Neutrophil (primary cell): ENCODE measurements around the gene LCA5L.

ENCODE experiments used
- H3K27ac ChIP-seq: fragments of 200-600 bp; sonication (generic); 2 replicates; pipeline ENCODE4 v1.5.1; 2016; ENCODE audit warnings: mild to moderate bottlenecking, moderate library complexity
- H3K27me3 ChIP-seq: fragments of 200-600 bp; sonication (generic); 2 replicates; pipeline ENCODE4 v1.6.0; 2016; ENCODE audit warnings: mild to moderate bottlenecking
- H3K36me3 ChIP-seq: fragments of 200-600 bp; sonication (generic); 2 replicates; pipeline ENCODE4 v1.5.1; 2017
- H3K4me1 ChIP-seq, 2 experiments: fragments of 200-600 bp in 1 of 2; sonication (generic) in 1 of 2; 1 replicate in 1 of 2; 2 replicates in 1 of 2; pipeline versions ENCODE4 v1.5.1 to v1.6.1; 2013 to 2016; ENCODE audit warnings: low read depth in 1 of 2, low read length in 1 of 2, mild to moderate bottlenecking in 1 of 2, moderate library complexity in 1 of 2; ENCODE audit not compliant: control insufficient read depth in 1 of 2, insufficient read depth in 1 of 2
- H3K4me3 ChIP-seq, 2 experiments: fragments of 200-600 bp in 1 of 2; sonication (generic) in 1 of 2; 1 replicate in 1 of 2; 2 replicates in 1 of 2; pipeline ENCODE4 v1.5.1; 2013 to 2016; ENCODE audit warnings: low read depth in 1 of 2, low read length in 1 of 2, mild to moderate bottlenecking in 1 of 2, moderate library complexity in 1 of 2
- H3K9me3 ChIP-seq: fragments of 200-600 bp; sonication (generic); 2 replicates; pipeline ENCODE4 v1.5.1; 2016
- TF ChIP-seq, protein P1 (sequence below): fragments of 200-600 bp; sonication (generic); IDR thresholded peaks from 2 replicates; pipeline ENCODE4 v1.5.1; 2016; ENCODE audit warnings: antibody characterized with exemption

LCA5L gene

DNA sequence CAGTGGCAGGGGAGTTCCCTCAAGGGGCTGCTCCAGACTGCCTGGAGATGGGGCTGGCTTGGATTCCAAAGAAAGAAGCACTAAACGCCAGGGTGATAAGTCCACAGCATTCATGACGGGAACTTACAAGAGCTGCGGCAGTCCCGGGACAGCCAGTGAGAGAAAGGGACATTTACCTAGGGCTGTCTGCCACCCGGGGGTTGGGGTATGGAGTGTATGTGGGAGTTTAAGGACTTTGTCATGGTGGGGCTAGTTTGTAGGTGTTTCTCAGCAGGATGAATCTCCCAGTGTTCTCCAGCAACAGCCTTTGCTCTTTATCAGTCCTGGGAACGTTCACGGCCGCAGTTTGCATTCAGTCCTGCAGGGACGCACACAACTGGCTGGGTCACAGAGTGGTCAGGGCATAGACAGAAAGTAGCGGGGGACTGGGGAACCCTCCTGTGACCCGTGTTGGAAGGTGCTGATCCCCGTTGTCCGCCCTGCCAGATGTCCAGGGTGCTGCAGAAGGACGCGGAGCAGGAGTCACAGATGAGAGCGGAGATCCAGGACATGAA lies 55.3 kb downstream of the LCA5L start:
- peaks cover 30 to 36% of the 10 kb centered on the region in 2 experiments for H3K4me1 ChIP-seq
- no peak overlapping the region for H3K27ac ChIP-seq
- peaks cover 49% of the 10 kb centered on the region for H3K36me3 ChIP-seq
- no peaks in the 10 kb centered on the region for H3K27me3 ChIP-seq
- TF ChIP-seq, protein P1, sequence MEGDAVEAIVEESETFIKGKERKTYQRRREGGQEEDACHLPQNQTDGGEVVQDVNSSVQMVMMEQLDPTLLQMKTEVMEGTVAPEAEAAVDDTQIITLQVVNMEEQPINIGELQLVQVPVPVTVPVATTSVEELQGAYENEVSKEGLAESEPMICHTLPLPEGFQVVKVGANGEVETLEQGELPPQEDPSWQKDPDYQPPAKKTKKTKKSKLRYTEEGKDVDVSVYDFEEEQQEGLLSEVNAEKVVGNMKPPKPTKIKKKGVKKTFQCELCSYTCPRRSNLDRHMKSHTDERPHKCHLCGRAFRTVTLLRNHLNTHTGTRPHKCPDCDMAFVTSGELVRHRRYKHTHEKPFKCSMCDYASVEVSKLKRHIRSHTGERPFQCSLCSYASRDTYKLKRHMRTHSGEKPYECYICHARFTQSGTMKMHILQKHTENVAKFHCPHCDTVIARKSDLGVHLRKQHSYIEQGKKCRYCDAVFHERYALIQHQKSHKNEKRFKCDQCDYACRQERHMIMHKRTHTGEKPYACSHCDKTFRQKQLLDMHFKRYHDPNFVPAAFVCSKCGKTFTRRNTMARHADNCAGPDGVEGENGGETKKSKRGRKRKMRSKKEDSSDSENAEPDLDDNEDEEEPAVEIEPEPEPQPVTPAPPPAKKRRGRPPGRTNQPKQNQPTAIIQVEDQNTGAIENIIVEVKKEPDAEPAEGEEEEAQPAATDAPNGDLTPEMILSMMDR, result no peak
- H3K9me3 ChIP-seq, result no peaks in the 10 kb centered on the region
- H3K4me3 ChIP-seq, result no peak overlapping the region

- Histone ChIP-seq H3K27ac (peak overlapping the region; percentile 60), H3K36me3 (peaks cover 37% of the 10 kb centered on the region), H3K4me3 (peak overlapping the region; percentile 63 to 67), H3K9me3 (no peaks in the 10 kb centered on the region), H3K27me3 (no peaks in the 10 kb centered on the region), H3K4me1 (peaks cover 30 to 36% of the 10 kb centered on the region in 2 experiments)
- TF ChIP-seq, protein P1, result no peak
Measured at GRCh38 chr21:39388811-39389155, 56.8 kb downstream of the LCA5L start.

DNA sequence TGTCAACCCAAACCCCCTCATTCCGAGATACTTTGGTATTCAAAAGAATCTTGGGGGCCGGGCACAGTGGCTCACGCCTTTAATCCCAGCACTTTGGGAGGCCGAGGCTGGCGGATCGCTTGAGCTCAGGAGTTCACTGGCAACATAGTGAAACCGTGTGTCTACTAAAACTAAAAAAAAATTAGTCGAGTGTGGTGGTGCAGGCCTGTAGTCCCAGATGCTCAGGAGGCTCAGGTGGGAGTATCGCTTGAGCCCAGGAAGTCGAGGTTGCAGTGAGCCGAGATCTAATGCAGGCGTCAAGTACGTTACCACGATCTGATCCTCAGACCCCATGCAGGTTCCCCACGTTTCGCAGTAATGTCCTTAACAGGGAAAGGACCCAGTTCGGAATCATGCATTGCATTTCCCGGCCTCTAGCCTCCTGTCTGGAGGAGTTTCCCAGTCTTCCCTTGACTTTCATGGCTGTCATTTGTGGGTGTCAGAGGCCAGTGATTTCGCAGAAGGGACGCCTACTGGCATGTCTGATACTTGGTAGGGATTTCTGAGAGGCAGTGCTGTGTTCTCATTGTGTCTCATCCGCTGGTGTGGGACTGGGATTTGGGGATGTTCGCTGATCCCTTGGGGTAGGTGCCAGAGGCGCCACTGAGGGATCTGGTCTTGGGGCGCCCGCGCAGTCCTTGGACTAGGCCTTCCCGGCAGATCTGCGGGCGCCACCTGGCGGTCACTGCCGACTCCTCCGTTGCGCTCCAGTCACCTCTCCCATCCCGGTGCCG lies 57.4 kb downstream of the LCA5L start:
- peak overlapping the region; percentile 60 for H3K27ac ChIP-seq
- H3K27me3 ChIP-seq, result no peaks in the 10 kb centered on the region
- peaks cover 30 to 36% of the 10 kb centered on the region in 2 experiments for H3K4me1 ChIP-seq
- TF ChIP-seq, protein P1, result peak; percentile 89
- H3K4me3 ChIP-seq, result peak overlapping the region; percentile 63 to 67
- peaks cover 31% of the 10 kb centered on the region for H3K36me3 ChIP-seq
- no peaks in the 10 kb centered on the region for H3K9me3 ChIP-seq

GRCh38 chr21:39387461-39388037 lies 58.0 kb downstream of the LCA5L start:
- H3K36me3 ChIP-seq, result peaks cover 25% of the 10 kb centered on the region
- TF ChIP-seq, protein P1, result no peak
- no peaks in the 10 kb centered on the region for H3K9me3 ChIP-seq
- H3K4me1 ChIP-seq, result peaks cover 30 to 36% of the 10 kb centered on the region in 2 experiments
- H3K27me3 ChIP-seq, result no peaks in the 10 kb centered on the region
- H3K4me3 ChIP-seq, result peak overlapping the region; percentile 63 to 67
- H3K27ac ChIP-seq, result peak overlapping the region; percentile 60

- Histone ChIP-seq H3K27me3 (no peaks in the 10 kb centered on the region), H3K4me3 (no peak overlapping the region), H3K36me3 (peaks cover 18% of the 10 kb centered on the region), H3K27ac (peak overlapping the region; percentile 60), H3K4me1 (peaks cover 30 to 36% of the 10 kb centered on the region in 2 experiments), H3K9me3 (no peaks in the 10 kb centered on the region)
- TF ChIP-seq, protein P1, result no peak
Measured at GRCh38 chr21:39386899-39387298, 58.7 kb downstream of the LCA5L start.
